GM15510 (cell line): ENCODE data around the gene CD2.

Experiments
- POLR2A ChIP-seq: IDR thresholded peaks from 3 replicates; pipeline ENCODE4 v1.6.1; 2011; ENCODE audit warnings: borderline replicate concordance; ENCODE audit not compliant: insufficient read length; ENCODE audit errors: extremely low read depth

CD2 gene

GRCh38 chr1:116740296-116740695 lies 13.9 kb upstream of the CD2 start:
- no peak for TF ChIP-seq POLR2A

- no peak for TF ChIP-seq POLR2A
These were observed 13.5 kb upstream of the CD2 start for GRCh38 chr1:116740746-116741145.

- TF ChIP-seq POLR2A = no peak
These were observed 12.2 kb upstream of the CD2 start for GRCh38 chr1:116741836-116742565.

- no peak for TF ChIP-seq POLR2A
These were observed 10.7 kb upstream of the CD2 start for GRCh38 chr1:116743535-116743934.

- TF ChIP-seq POLR2A = no peak
These were observed 6.0 kb upstream of the CD2 start for GRCh38 chr1:116748272-116748671.

GRCh38 chr1:116751146-116751545 lies 3.1 kb upstream of the CD2 start:
- no peak for TF ChIP-seq POLR2A

- no peak for TF ChIP-seq POLR2A
These were observed 2.6 kb upstream of the CD2 start for GRCh38 chr1:116751621-116752020.

- TF ChIP-seq POLR2A = no peak
These were observed 918 bp upstream of the CD2 start for GRCh38 chr1:116753312-116753711.

GRCh38 chr1:116755066-116755465 lies 836 bp downstream of the CD2 start:
- no peak for TF ChIP-seq POLR2A

- no peak for TF ChIP-seq POLR2A
These were observed 1.5 kb downstream of the CD2 start for GRCh38 chr1:116755681-116756080.

- no peak for TF ChIP-seq POLR2A
These were observed 5.4 kb downstream of the CD2 start for GRCh38 chr1:116759636-116760035.

GRCh38 chr1:116760487-116760886 lies 6.3 kb downstream of the CD2 start:
- TF ChIP-seq POLR2A = no peak

GRCh38 chr1:116760996-116761665 lies 6.9 kb downstream of the CD2 start:
- TF ChIP-seq POLR2A = no peak

GRCh38 chr1:116762281-116762680 lies 8.1 kb downstream of the CD2 start:
- no peak for TF ChIP-seq POLR2A

GRCh38 chr1:116762781-116763115 lies 8.5 kb downstream of the CD2 start:
- TF ChIP-seq POLR2A = no peak

- TF ChIP-seq POLR2A = no peak
These were observed 9.0 kb downstream of the CD2 start for GRCh38 chr1:116763116-116763786.
